ENCODE data around the gene LYPD6. TPM values are rescaled to one million over a fixed set of nuclear protein-coding genes. Genes with fewer than 3 reads are reported as not detected.

Gene LYPD6
- total RNA-seq, 4 donors from 2014 or later, result 0.46 TPM; not detected in 3

- intact Hi-C loops (cut with DNase I; ENCODE audit: low total_unique reads) (no loop called here), in situ Hi-C loops (cut with MboI; ENCODE audit: low sequenced_read_pairs in 4 of 4) (no loop called here)
- Histone ChIP-seq H3K27me3 (no peaks in the 10 kb centered on the region), H3K4me1 (no peaks in the 10 kb centered on the region), H3K27ac (no peak overlapping the region), H3K36me3 (no peaks in the 10 kb centered on the region), H3K9me3 (no peaks in the 10 kb centered on the region), H3K4me3 (no peak overlapping the region)
- DNase-seq (no peak), ATAC-seq (no peak)
- no peak for TF ChIP-seq POLR2A (IDR thresholded peaks at IDR 0.05)
- no peak for TF ChIP-seq CTCF (IDR thresholded peaks at IDR 0.05 in 4 of 5, conservative IDR thresholded peaks at IDR 0.05 in 1 of 5)
Observed at GRCh38 chr2:149348291-149348690, 17.9 kb downstream of the LYPD6 start.

GRCh38 chr2:149353421-149353820 lies 23.0 kb downstream of the LYPD6 start:
- intact Hi-C loops (cut with DNase I; ENCODE audit: low total_unique reads), result no loop called here
- Histone ChIP-seq H3K4me1 (no peaks in the 10 kb centered on the region), H3K9me3 (no peaks in the 10 kb centered on the region), H3K36me3 (no peaks in the 10 kb centered on the region), H3K27me3 (no peaks in the 10 kb centered on the region), H3K27ac (no peak overlapping the region), H3K4me3 (no peak overlapping the region)
- ATAC-seq (no peak), DNase-seq (no peak)
- TF ChIP-seq CTCF (IDR thresholded peaks at IDR 0.05 in 4 of 5, conservative IDR thresholded peaks at IDR 0.05 in 1 of 5), result no peak
- TF ChIP-seq POLR2A (IDR thresholded peaks at IDR 0.05), result no peak
- in situ Hi-C loops (cut with MboI; ENCODE audit: low sequenced_read_pairs in 4 of 4), result no loop called here

GRCh38 chr2:149355716-149356422 lies 25.5 kb downstream of the LYPD6 start:
- intact Hi-C loops (cut with DNase I; ENCODE audit: low total_unique reads) (no loop called here), in situ Hi-C loops (cut with MboI; ENCODE audit: low sequenced_read_pairs in 4 of 4) (no loop called here)
- H3K27me3 ChIP-seq, result no peaks in the 10 kb centered on the region

GRCh38 chr2:149357058-149357457 lies 26.7 kb downstream of the LYPD6 start:
- Histone ChIP-seq H3K27me3 (no peaks in the 10 kb centered on the region), H3K9me3 (no peaks in the 10 kb centered on the region), H3K4me3 (no peak overlapping the region), H3K4me1 (no peaks in the 10 kb centered on the region), H3K36me3 (no peaks in the 10 kb centered on the region), H3K27ac (no peak overlapping the region)
- DNase-seq (no peak), ATAC-seq (no peak)
- in situ Hi-C loops (cut with MboI; ENCODE audit: low sequenced_read_pairs in 4 of 4), result no loop called here
- no peak for TF ChIP-seq POLR2A (IDR thresholded peaks at IDR 0.05)
- intact Hi-C loops (cut with DNase I; ENCODE audit: low total_unique reads), result no loop called here

More at GRCh38 chr2:149355716-149356422, 25.5 kb downstream of the LYPD6 start:
- no peak overlapping the region for H3K27ac ChIP-seq
- ATAC-seq (no peak), DNase-seq (no peak)
- H3K9me3 ChIP-seq, result no peaks in the 10 kb centered on the region
- no peaks in the 10 kb centered on the region for H3K4me1 ChIP-seq
- no peak overlapping the region for H3K4me3 ChIP-seq
- H3K36me3 ChIP-seq, result no peaks in the 10 kb centered on the region
- TF ChIP-seq CTCF (IDR thresholded peaks at IDR 0.05 in 4 of 5, conservative IDR thresholded peaks at IDR 0.05 in 1 of 5) (no peak), POLR2A (IDR thresholded peaks at IDR 0.05) (no peak)

- Histone ChIP-seq H3K9me3 (no peaks in the 10 kb centered on the region), H3K4me3 (no peak overlapping the region), H3K27me3 (no peaks in the 10 kb centered on the region), H3K4me1 (no peaks in the 10 kb centered on the region), H3K27ac (no peak overlapping the region), H3K36me3 (no peaks in the 10 kb centered on the region)
- no peak for TF ChIP-seq POLR2A (IDR thresholded peaks at IDR 0.05)
- no peak for TF ChIP-seq CTCF (IDR thresholded peaks at IDR 0.05 in 4 of 5, conservative IDR thresholded peaks at IDR 0.05 in 1 of 5)
- in situ Hi-C loops (cut with MboI; ENCODE audit: low sequenced_read_pairs in 4 of 4) (no loop called here), intact Hi-C loops (cut with DNase I; ENCODE audit: low total_unique reads) (no loop called here)
- DNase-seq, result no peak
- ATAC-seq, result no peak
Observed at GRCh38 chr2:149360106-149360505, 29.7 kb downstream of the LYPD6 start.
